ENCODE data around the gene GYG1.

- TF ChIP-seq, protein P1, sequence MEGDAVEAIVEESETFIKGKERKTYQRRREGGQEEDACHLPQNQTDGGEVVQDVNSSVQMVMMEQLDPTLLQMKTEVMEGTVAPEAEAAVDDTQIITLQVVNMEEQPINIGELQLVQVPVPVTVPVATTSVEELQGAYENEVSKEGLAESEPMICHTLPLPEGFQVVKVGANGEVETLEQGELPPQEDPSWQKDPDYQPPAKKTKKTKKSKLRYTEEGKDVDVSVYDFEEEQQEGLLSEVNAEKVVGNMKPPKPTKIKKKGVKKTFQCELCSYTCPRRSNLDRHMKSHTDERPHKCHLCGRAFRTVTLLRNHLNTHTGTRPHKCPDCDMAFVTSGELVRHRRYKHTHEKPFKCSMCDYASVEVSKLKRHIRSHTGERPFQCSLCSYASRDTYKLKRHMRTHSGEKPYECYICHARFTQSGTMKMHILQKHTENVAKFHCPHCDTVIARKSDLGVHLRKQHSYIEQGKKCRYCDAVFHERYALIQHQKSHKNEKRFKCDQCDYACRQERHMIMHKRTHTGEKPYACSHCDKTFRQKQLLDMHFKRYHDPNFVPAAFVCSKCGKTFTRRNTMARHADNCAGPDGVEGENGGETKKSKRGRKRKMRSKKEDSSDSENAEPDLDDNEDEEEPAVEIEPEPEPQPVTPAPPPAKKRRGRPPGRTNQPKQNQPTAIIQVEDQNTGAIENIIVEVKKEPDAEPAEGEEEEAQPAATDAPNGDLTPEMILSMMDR (IDR thresholded peaks at IDR 0.05) = no peak
- TF ChIP-seq POLR2AphosphoS5 (IDR thresholded peaks at IDR 0.05; ENCODE audit: low read depth, low read length) = no peak
These were observed 10.1 kb upstream of the GYG1 start for GRCh38 chr3:148981273-148981672.

All from Panc1 (cell line).